ENCODE measurements around the gene SMAD5.

GRCh38 chr5:136199408-136199807 is 66.8 kb downstream of the SMAD5 start:
- TF ChIP-seq POLR2A (IDR thresholded peaks at IDR 0.05) (no peak), POLR2AphosphoS5 (IDR thresholded peaks at IDR 0.05) (no peak)
- TF ChIP-seq, protein P1, sequence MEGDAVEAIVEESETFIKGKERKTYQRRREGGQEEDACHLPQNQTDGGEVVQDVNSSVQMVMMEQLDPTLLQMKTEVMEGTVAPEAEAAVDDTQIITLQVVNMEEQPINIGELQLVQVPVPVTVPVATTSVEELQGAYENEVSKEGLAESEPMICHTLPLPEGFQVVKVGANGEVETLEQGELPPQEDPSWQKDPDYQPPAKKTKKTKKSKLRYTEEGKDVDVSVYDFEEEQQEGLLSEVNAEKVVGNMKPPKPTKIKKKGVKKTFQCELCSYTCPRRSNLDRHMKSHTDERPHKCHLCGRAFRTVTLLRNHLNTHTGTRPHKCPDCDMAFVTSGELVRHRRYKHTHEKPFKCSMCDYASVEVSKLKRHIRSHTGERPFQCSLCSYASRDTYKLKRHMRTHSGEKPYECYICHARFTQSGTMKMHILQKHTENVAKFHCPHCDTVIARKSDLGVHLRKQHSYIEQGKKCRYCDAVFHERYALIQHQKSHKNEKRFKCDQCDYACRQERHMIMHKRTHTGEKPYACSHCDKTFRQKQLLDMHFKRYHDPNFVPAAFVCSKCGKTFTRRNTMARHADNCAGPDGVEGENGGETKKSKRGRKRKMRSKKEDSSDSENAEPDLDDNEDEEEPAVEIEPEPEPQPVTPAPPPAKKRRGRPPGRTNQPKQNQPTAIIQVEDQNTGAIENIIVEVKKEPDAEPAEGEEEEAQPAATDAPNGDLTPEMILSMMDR (IDR thresholded peaks at IDR 0.05), result no peak
